ENCODE measurements around the gene HCRT.
A peak's percentile ranks its signal among the peaks of the same experiment; 100 is the strongest.

Gene HCRT

DNA sequence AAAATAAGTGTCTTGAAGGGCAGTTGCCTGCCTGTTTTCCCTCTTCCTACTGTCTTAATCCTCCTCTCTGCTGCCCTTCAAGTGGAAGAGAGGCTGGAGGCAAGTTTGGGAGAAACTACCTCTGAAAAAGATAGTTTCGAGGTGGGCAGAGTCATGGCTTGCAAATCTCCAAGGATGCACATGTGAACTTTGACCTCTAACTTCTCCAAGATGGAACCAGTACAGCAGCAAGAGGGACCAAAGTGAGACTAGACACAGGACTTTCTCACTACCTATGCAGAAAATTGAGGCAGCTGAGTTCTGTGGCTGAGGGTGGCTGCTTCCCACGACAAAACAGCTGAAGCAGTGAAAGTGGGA is 3.4 kb downstream of the HCRT start:
- Histone ChIP-seq H3K9ac (ENCODE audit: low read length) (no peak overlapping the region), H3K18ac (ENCODE audit: low read depth in 1 of 2, low read length in 2 of 2) (no peak overlapping the region), H2AFZ (ENCODE audit: low read depth, low read length) (no peak overlapping the region), H2BK120ac (ENCODE audit: low read depth, low read length) (no peak overlapping the region), H3K4me2 (ENCODE audit: low read length, poor library complexity, severe bottlenecking) (no peak overlapping the region), H2BK5ac (ENCODE audit: low read depth, low read length, poor library complexity, severe bottlenecking) (no peak overlapping the region), H3K27me3 (ENCODE audit: control insufficient read depth in 1 of 2, insufficient read depth in 1 of 2, low read length in 2 of 2) (peaks cover 54 to 56% of the 10 kb centered on the region in 2 experiments), H3K4ac (ENCODE audit: low read depth in 1 of 2, low read length in 2 of 2) (no peak overlapping the region), H3K36me3 (ENCODE audit: control insufficient read depth in 1 of 2, insufficient read depth in 2 of 2, low read depth in 1 of 2, low read length in 2 of 2) (no peaks in the 10 kb centered on the region), H2BK12ac (ENCODE audit: low read length in 2 of 2) (no peak overlapping the region), H3K14ac (ENCODE audit: low read length in 2 of 2) (no peak overlapping the region), H3K9me3 (ENCODE audit: control insufficient read depth, low read length) (no peaks in the 10 kb centered on the region), H4K8ac (ENCODE audit: low read length) (no peak overlapping the region), H3K4me1 (ENCODE audit: control insufficient read depth, insufficient read depth, low read depth, low read length) (peaks cover 25% of the 10 kb centered on the region), H2BK15ac (ENCODE audit: low read depth, poor library complexity, severe bottlenecking) (no peak overlapping the region), H3K23ac (ENCODE audit: low read length in 2 of 2) (no peak overlapping the region), H3K27ac (ENCODE audit: low read length, poor library complexity, severe bottlenecking) (no peak overlapping the region), H3K79me1 (replicated peaks; ENCODE audit: low read length, poor library complexity, severe bottlenecking) (no peaks in the 10 kb centered on the region), H3K4me3 (ENCODE audit: insufficient read depth in 1 of 2, low read depth in 1 of 2, low read length in 2 of 2) (no peak overlapping the region), H2AK5ac (ENCODE audit: low read length, severe bottlenecking) (no peak overlapping the region), H4K91ac (ENCODE audit: low read length) (no peak overlapping the region)
- 93% methylated on average over 2 of the region's 2 CpGs for WGBS
- DNase-seq, result no peak

DNA sequence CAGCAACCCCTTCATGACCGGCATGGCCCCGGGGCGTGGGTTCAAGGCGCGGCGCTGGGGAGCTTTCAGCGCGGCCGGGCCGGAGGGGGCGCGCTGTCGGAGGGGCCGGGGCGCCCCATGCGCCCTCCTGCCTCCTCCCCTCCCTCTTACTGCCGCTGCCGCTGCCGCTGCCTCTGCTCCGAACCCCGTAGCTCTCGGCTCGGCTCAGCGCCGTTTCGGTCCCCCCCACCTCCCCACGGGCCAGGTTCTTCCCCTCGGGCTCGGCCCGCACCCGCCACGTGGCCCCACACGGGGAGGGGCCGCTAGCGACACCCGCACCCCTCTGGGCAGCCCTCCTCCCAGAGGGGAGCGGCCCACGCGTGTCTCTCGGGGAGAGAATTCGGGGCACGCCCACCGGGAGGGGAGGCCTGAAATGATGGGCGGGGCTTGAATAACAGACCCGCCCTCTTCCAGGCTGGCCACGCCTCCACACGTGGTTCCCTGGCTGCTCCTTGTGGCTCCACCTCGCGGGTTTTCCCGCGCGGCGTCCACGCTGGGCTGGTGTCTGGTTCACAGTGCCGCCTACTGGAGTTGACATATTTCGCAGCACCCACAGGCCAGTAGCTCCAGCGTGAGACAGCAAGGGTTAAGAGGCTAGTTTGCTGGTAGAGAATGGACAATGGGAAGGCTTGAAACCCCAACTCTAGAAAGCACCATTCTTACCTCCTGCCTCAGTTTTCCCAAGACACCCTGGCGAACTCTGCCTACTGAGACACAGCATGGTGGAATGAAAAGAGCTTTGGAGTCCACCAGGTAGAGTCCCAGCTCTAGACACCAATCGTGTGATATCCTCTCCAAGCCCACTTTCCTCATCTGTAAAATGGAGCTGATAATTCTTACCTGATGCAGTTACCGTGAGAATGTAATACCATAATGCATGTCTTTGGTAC is 4.1 kb downstream of the HCRT start, which contains the start of gene KCNH4:
KCNH4 (minus strand) TSS at position 221 of the 929 bp plus-strand sequence; CDS start at position 24, 197 bp downstream.
- Histone ChIP-seq H3K79me1 (replicated peaks; ENCODE audit: low read length, poor library complexity, severe bottlenecking) (no peaks in the 10 kb centered on the region), H3K4me2 (ENCODE audit: low read length, poor library complexity, severe bottlenecking) (no peak within 1 kb of the TSS), H4K8ac (ENCODE audit: low read length) (no peak within 1 kb of the TSS), H2BK15ac (ENCODE audit: low read depth, poor library complexity, severe bottlenecking) (no peak within 1 kb of the TSS), H2BK120ac (ENCODE audit: low read depth, low read length) (no peak within 1 kb of the TSS), H4K91ac (ENCODE audit: low read length) (no peak within 1 kb of the TSS), H3K23ac (ENCODE audit: low read length in 2 of 2) (no peak within 1 kb of the TSS), H3K4me3 (ENCODE audit: insufficient read depth in 1 of 2, low read depth in 1 of 2, low read length in 2 of 2) (peak within 1 kb of the TSS in 1 of 2 experiments; percentile 37), H2BK12ac (ENCODE audit: low read length in 2 of 2) (no peak within 1 kb of the TSS), H2BK5ac (ENCODE audit: low read depth, low read length, poor library complexity, severe bottlenecking) (no peak within 1 kb of the TSS), H3K14ac (ENCODE audit: low read length in 2 of 2) (no peak within 1 kb of the TSS), H2AFZ (ENCODE audit: low read depth, low read length) (no peak within 1 kb of the TSS), H2AK5ac (ENCODE audit: low read length, severe bottlenecking) (no peak within 1 kb of the TSS), H3K27me3 (ENCODE audit: control insufficient read depth in 1 of 2, insufficient read depth in 1 of 2, low read length in 2 of 2) (peaks cover 54 to 56% of the 10 kb centered on the region in 2 experiments), H3K36me3 (ENCODE audit: control insufficient read depth in 1 of 2, insufficient read depth in 2 of 2, low read depth in 1 of 2, low read length in 2 of 2) (no peaks in the 10 kb centered on the region), H3K4ac (ENCODE audit: low read depth in 1 of 2, low read length in 2 of 2) (no peak within 1 kb of the TSS), H3K4me1 (ENCODE audit: control insufficient read depth, insufficient read depth, low read depth, low read length) (peaks cover 25% of the 10 kb centered on the region), H3K18ac (ENCODE audit: low read depth in 1 of 2, low read length in 2 of 2) (no peak within 1 kb of the TSS), H3K27ac (ENCODE audit: low read length, poor library complexity, severe bottlenecking) (no peak within 1 kb of the TSS), H3K9me3 (ENCODE audit: control insufficient read depth, low read length) (no peaks in the 10 kb centered on the region), H3K9ac (ENCODE audit: low read length) (no peak within 1 kb of the TSS)
- under 1% methylated on average over 34 of the region's 60 CpGs for whole genome bisulfite sequencing
- DNase-seq, result peak; percentile 70

DNA sequence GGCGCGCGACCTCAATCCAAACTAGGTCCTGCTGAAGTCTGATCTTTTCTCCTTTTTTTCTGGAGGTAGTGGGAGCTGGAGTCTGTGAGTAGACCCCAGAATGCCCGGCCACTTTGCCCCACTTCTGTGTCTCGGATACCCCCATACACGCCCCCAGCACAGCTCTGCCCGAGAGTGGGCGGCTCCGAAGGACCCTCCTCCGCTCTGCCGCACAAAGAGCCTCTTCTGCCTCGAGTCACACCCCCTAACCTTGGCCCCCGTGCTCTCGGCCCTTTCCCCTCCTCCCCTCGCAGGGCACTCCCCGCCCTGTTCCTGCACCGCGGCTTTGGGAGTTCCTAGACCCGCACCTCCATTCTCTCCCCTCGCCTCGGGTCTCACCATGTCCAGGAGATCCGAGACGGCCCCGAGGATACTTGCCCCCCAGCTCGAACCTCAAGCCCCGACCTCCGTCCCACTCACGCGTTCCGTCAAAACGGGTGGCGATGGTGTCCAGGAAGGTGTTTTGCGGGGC is 4.8 kb downstream of the HCRT start:
- H3K4me3 ChIP-seq (ENCODE audit: insufficient read depth in 1 of 2, low read depth in 1 of 2, low read length in 2 of 2), result peak overlapping the region in 1 of 2 experiments; percentile 37
- no peak overlapping the region for H3K4ac ChIP-seq (ENCODE audit: low read depth in 1 of 2, low read length in 2 of 2)
- no peak overlapping the region for H2BK120ac ChIP-seq (ENCODE audit: low read depth, low read length)
- no peak for DNase-seq
- H3K23ac ChIP-seq (ENCODE audit: low read length in 2 of 2), result no peak overlapping the region
- H2AFZ ChIP-seq (ENCODE audit: low read depth, low read length), result no peak overlapping the region
- peaks cover 25% of the 10 kb centered on the region for H3K4me1 ChIP-seq (ENCODE audit: control insufficient read depth, insufficient read depth, low read depth, low read length)
- H2BK15ac ChIP-seq (ENCODE audit: low read depth, poor library complexity, severe bottlenecking), result no peak overlapping the region
- no peaks in the 10 kb centered on the region for H3K79me1 ChIP-seq (replicated peaks; ENCODE audit: low read length, poor library complexity, severe bottlenecking)
- no peak overlapping the region for H3K14ac ChIP-seq (ENCODE audit: low read length in 2 of 2)
- H2BK12ac ChIP-seq (ENCODE audit: low read length in 2 of 2), result no peak overlapping the region
- H3K27me3 ChIP-seq (ENCODE audit: control insufficient read depth in 1 of 2, insufficient read depth in 1 of 2, low read length in 2 of 2), result peaks cover 56 to 57% of the 10 kb centered on the region in 2 experiments
- no peak overlapping the region for H2AK5ac ChIP-seq (ENCODE audit: low read length, severe bottlenecking)
- no peak overlapping the region for H4K8ac ChIP-seq (ENCODE audit: low read length)
- no peaks in the 10 kb centered on the region for H3K36me3 ChIP-seq (ENCODE audit: control insufficient read depth in 1 of 2, insufficient read depth in 2 of 2, low read depth in 1 of 2, low read length in 2 of 2)
- no peak overlapping the region for H3K27ac ChIP-seq (ENCODE audit: low read length, poor library complexity, severe bottlenecking)
- H4K91ac ChIP-seq (ENCODE audit: low read length), result no peak overlapping the region
- no peak overlapping the region for H3K9ac ChIP-seq (ENCODE audit: low read length)
- no peaks in the 10 kb centered on the region for H3K9me3 ChIP-seq (ENCODE audit: control insufficient read depth, low read length)
- WGBS, result 3% methylated on average over 29 of the region's 33 CpGs
- no peak overlapping the region for H3K4me2 ChIP-seq (ENCODE audit: low read length, poor library complexity, severe bottlenecking)
- H2BK5ac ChIP-seq (ENCODE audit: low read depth, low read length, poor library complexity, severe bottlenecking), result no peak overlapping the region
- no peak overlapping the region for H3K18ac ChIP-seq (ENCODE audit: low read depth in 1 of 2, low read length in 2 of 2)

DNA sequence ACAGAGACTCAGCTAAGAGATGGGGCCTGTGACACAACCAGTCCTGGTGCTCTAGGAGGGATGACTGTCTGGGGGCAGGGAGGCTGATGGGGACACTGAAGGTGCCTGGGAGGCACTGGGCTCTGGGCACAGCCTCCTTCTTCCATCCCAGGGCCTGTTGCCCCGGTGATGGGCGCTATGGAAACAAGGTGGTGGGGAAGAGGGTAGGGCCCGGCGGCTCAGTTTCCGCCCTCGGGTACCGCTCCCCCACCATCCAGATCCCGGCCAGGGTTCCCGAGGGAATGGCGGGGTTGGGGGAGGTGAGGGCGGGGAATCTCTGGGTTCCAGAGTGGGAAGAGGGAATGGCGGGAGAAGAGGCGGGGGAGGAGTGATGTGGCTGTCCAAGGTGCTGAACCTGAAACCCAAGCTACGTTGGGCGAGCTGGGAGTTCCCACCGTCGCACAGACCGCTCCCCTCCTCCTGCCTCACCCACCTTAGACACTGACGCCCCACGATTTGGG is 5.3 kb downstream of the HCRT start:
- Histone ChIP-seq H3K18ac (ENCODE audit: low read depth in 1 of 2, low read length in 2 of 2) (no peak overlapping the region), H4K8ac (ENCODE audit: low read length) (no peak overlapping the region), H2BK5ac (ENCODE audit: low read depth, low read length, poor library complexity, severe bottlenecking) (no peak overlapping the region), H3K23ac (ENCODE audit: low read length in 2 of 2) (no peak overlapping the region), H3K4me3 (ENCODE audit: insufficient read depth in 1 of 2, low read depth in 1 of 2, low read length in 2 of 2) (no peak overlapping the region), H3K4me1 (ENCODE audit: control insufficient read depth, insufficient read depth, low read depth, low read length) (peaks cover 25% of the 10 kb centered on the region), H2AK5ac (ENCODE audit: low read length, severe bottlenecking) (no peak overlapping the region), H3K9me3 (ENCODE audit: control insufficient read depth, low read length) (no peaks in the 10 kb centered on the region), H2BK12ac (ENCODE audit: low read length in 2 of 2) (no peak overlapping the region), H3K27me3 (ENCODE audit: control insufficient read depth in 1 of 2, insufficient read depth in 1 of 2, low read length in 2 of 2) (peaks cover 56 to 61% of the 10 kb centered on the region in 2 experiments), H3K9ac (ENCODE audit: low read length) (no peak overlapping the region), H2AFZ (ENCODE audit: low read depth, low read length) (no peak overlapping the region), H3K4ac (ENCODE audit: low read depth in 1 of 2, low read length in 2 of 2) (no peak overlapping the region), H3K4me2 (ENCODE audit: low read length, poor library complexity, severe bottlenecking) (no peak overlapping the region), H2BK15ac (ENCODE audit: low read depth, poor library complexity, severe bottlenecking) (no peak overlapping the region), H4K91ac (ENCODE audit: low read length) (no peak overlapping the region), H3K27ac (ENCODE audit: low read length, poor library complexity, severe bottlenecking) (no peak overlapping the region), H2BK120ac (ENCODE audit: low read depth, low read length) (no peak overlapping the region), H3K36me3 (ENCODE audit: control insufficient read depth in 1 of 2, insufficient read depth in 2 of 2, low read depth in 1 of 2, low read length in 2 of 2) (no peaks in the 10 kb centered on the region), H3K79me1 (replicated peaks; ENCODE audit: low read length, poor library complexity, severe bottlenecking) (no peaks in the 10 kb centered on the region), H3K14ac (ENCODE audit: low read length in 2 of 2) (no peak overlapping the region)
- 20% methylated on average over 8 of the region's 20 CpGs for WGBS
- DNase-seq, result peak; percentile 53

Measured in mesenchymal stem cell (in vitro differentiated cells and primary cell).